ENCODE measurements around the gene LYZL4.

- TF ChIP-seq CTCF (conservative IDR thresholded peaks at IDR 0.05; ENCODE audit: low read length) (no peak), EZH2phosphoT487 (IDR thresholded peaks at IDR 0.05; ENCODE audit: borderline replicate concordance, low read depth, low read length) (no peak)
These were observed 6.7 kb downstream of the LYZL4 start for GRCh38 chr3:42403737-42404136.
